ENCODE data around the gene LRRC3. TPM values are rescaled to one million over a fixed set of nuclear protein-coding genes. Genes with fewer than 3 reads are reported as not detected.

LRRC3 gene
- total RNA-seq, 3 donors from 2014 or later = 2.1 to 17.9 (median 2.7) TPM

- ATAC-seq = no peak
- Histone ChIP-seq H3K4me3 (no peak overlapping the region), H3K9me3 (no peaks in the 10 kb centered on the region), H3K4me1 (ENCODE audit: low read depth) (no peaks in the 10 kb centered on the region), H3K36me3 (ENCODE audit: low read depth) (no peaks in the 10 kb centered on the region)
- no peak for TF ChIP-seq CTCF (IDR thresholded peaks at IDR 0.05)
- no peak for DNase-seq
- intact Hi-C loops (cut with DNase I, micrococcal nuclease) = no loop called here
Observed at GRCh38 chr21:44464351-44464750, 9.0 kb downstream of the LRRC3 start.

- Histone ChIP-seq H3K36me3 (ENCODE audit: low read depth) (no peaks in the 10 kb centered on the region), H3K9me3 (no peaks in the 10 kb centered on the region), H3K4me3 (no peak overlapping the region), H3K4me1 (ENCODE audit: low read depth) (no peaks in the 10 kb centered on the region)
- ATAC-seq = no peak
- no peak for DNase-seq
- no peak for TF ChIP-seq CTCF (IDR thresholded peaks at IDR 0.05)
- intact Hi-C loops (cut with DNase I, micrococcal nuclease) = no loop called here
Observed at GRCh38 chr21:44466351-44466954, 11.1 kb downstream of the LRRC3 start.

GRCh38 chr21:44466996-44467858 lies 11.9 kb downstream of the LRRC3 start:
- TF ChIP-seq CTCF (IDR thresholded peaks at IDR 0.05) = no peak
- Histone ChIP-seq H3K4me3 (no peak overlapping the region), H3K4me1 (ENCODE audit: low read depth) (no peaks in the 10 kb centered on the region), H3K36me3 (ENCODE audit: low read depth) (no peaks in the 10 kb centered on the region), H3K9me3 (no peaks in the 10 kb centered on the region)
- DNase-seq (no peak), ATAC-seq (no peak)
- intact Hi-C loops (cut with DNase I, micrococcal nuclease) = no loop called here

GRCh38 chr21:44467859-44468195 lies 12.5 kb downstream of the LRRC3 start:
- no peaks in the 10 kb centered on the region for H3K9me3 ChIP-seq
- intact Hi-C loops (cut with DNase I, micrococcal nuclease) = no loop called here
- ATAC-seq (no peak), DNase-seq (no peak)
- H3K4me1 ChIP-seq (ENCODE audit: low read depth) = no peaks in the 10 kb centered on the region
- no peak for TF ChIP-seq CTCF (IDR thresholded peaks at IDR 0.05)
- no peaks in the 10 kb centered on the region for H3K36me3 ChIP-seq (ENCODE audit: low read depth)
- H3K4me3 ChIP-seq = no peak overlapping the region

GRCh38 chr21:44471341-44471740 lies 16.0 kb downstream of the LRRC3 start:
- Histone ChIP-seq H3K4me3 (no peak overlapping the region), H3K4me1 (ENCODE audit: low read depth) (no peaks in the 10 kb centered on the region), H3K9me3 (no peaks in the 10 kb centered on the region), H3K36me3 (ENCODE audit: low read depth) (no peaks in the 10 kb centered on the region)
- TF ChIP-seq CTCF (IDR thresholded peaks at IDR 0.05) = no peak
- ATAC-seq = no peak
- DNase-seq = no peak
- intact Hi-C loops (cut with DNase I, micrococcal nuclease) = no loop called here

Data from mucosa of descending colon (tissue), 3 donors.